Panc1 (cell line): ENCODE results near the gene MOB1B. TPM values are rescaled to one million over a fixed set of nuclear protein-coding genes. Genes with fewer than 3 reads are reported as not detected.

Source experiments
- ATAC-seq: fragments of 200-7000 bp; cut with Tn5 transposase; 2 replicates; pipeline ENCODE4 v1.9.1; 2020; ENCODE audit warnings: mild to moderate bottlenecking, moderate library complexity
- BruUV-seq: library from RNA; stranded (reverse); fragments of 400-500 nt; replicated peaks from 2 replicates; lab custom pipeline; 2021; lab: Mats Ljungman, UMichigan
- CTCF ChIA-PET: fragments of 300-600 bp; sonication (Branson Sonifier 250); formaldehyde crosslinking; loops from one replicate; lab custom pipeline; 2022; ENCODE audit warnings: antibody characterized with exemption; lab: Charles Lee
- POLR2A ChIA-PET: fragments of 300-600 bp; sonication (Branson Sonifier 250); formaldehyde crosslinking; loops from one replicate; lab custom pipeline; 2022; ENCODE audit warnings: antibody characterized with exemption; lab: Charles Lee
- DNase-seq: peaks from one replicate; pipeline ENCODE4 v3.0.0-alpha.2; 2010; ENCODE audit warnings: low read depth, low spot score
- H3K27ac ChIP-seq: 2 replicates; pipeline ENCODE4 v1.5.1; 2011; ENCODE audit warnings: mild to moderate bottlenecking, low read length, inconsistent platforms
- H3K27me3 ChIP-seq: fragments of 200-500 bp; sonication (Bioruptor generic); 2 replicates; pipeline ENCODE4 v1.6.0; 2014; ENCODE audit warnings: low read length, inconsistent platforms; ENCODE audit not compliant: control insufficient read depth, insufficient read depth
- H3K36me3 ChIP-seq: fragments of 200-500 bp; sonication (Bioruptor generic); 2 replicates; pipeline ENCODE4 v1.5.1; 2014; ENCODE audit warnings: inconsistent platforms, mild to moderate bottlenecking, low read length, moderate library complexity; ENCODE audit not compliant: control insufficient read depth, insufficient read depth
- H3K4me1 ChIP-seq: 2 replicates; pipeline ENCODE4 v1.5.1; 2011; ENCODE audit warnings: inconsistent platforms, mild to moderate bottlenecking, low read length, moderate library complexity; ENCODE audit not compliant: control insufficient read depth, insufficient read depth
- H3K4me3 ChIP-seq, 2 experiments: 2 replicates each; pipeline ENCODE4 v1.5.1; 2011 to 2012; ENCODE audit warnings: low read depth in 2 of 2, low read length in 2 of 2, mild to moderate bottlenecking in 2 of 2, inconsistent platforms in 1 of 2, moderate library complexity in 1 of 2
- H3K9me3 ChIP-seq: fragments of 200-500 bp; sonication (Bioruptor generic); 2 replicates; pipeline ENCODE4 v1.5.1; 2014; ENCODE audit warnings: low read depth, mild to moderate bottlenecking, inconsistent platforms, low read length, moderate library complexity; ENCODE audit not compliant: control insufficient read depth, insufficient read depth
- CTCF ChIP-seq: fragments of 450-650 bp; IDR thresholded peaks from 2 replicates; pipeline ENCODE4 v1.5.1; 2017; ENCODE audit warnings: mild to moderate bottlenecking
- POLR2AphosphoS5 ChIP-seq: IDR thresholded peaks from 2 replicates; pipeline ENCODE4 v1.6.1; 2012; ENCODE audit warnings: mild to moderate bottlenecking, low read depth, low read length, moderate library complexity
- REST ChIP-seq, 2 experiments: IDR thresholded peaks; 2 replicates each; pipeline ENCODE4 v1.6.1; 2011 to 2012; ENCODE audit warnings: low read depth in 2 of 2, control low read depth in 1 of 2, low read length in 1 of 2, mild to moderate bottlenecking in 1 of 2, moderate library complexity in 1 of 2; ENCODE audit not compliant: insufficient read depth in 1 of 2
- SIN3A ChIP-seq: IDR thresholded peaks from 2 replicates; pipeline ENCODE4 v1.6.1; 2012; ENCODE audit warnings: low read depth, mild to moderate bottlenecking, low read length, moderate library complexity, borderline replicate concordance; ENCODE audit not compliant: insufficient read depth
- TCF7L2 ChIP-seq: IDR thresholded peaks from 2 replicates; pipeline ENCODE4 v1.6.1; 2011; ENCODE audit warnings: mild to moderate bottlenecking, low read depth, low read length, inconsistent platforms
- in situ Hi-C: cut with HindIII; loops from 2 replicates; pipeline ENCODE4 v1.10.0; 2016; ENCODE audit warnings: low sequenced_read_pairs, low pct_unique_long_range_greater_than_20kb
- intact Hi-C: fragments of 100-400 bp; cut with micrococcal nuclease; formaldehyde crosslinking; loops from one replicate; pipeline ENCODE4 v1.10.0; 2022; ENCODE audit not compliant: unreplicated experiment
- total RNA-seq: library from RNA; stranded (reverse); gene quantifications from one replicate; pipeline ENCODE4 v1.2.1, GENCODE V29; 2021; ENCODE audit not compliant: unreplicated experiment

The MOB1B gene
- total RNA-seq, 1 experiment from 2014 or later = 20.1 TPM

GRCh38 chr4:70932984-70933383 lies 30.8 kb downstream of the MOB1B start:
- no peak for ATAC-seq
- Histone ChIP-seq H3K4me3 (no peak overlapping the region), H3K4me1 (no peaks in the 10 kb centered on the region), H3K27me3 (no peaks in the 10 kb centered on the region), H3K27ac (no peak overlapping the region), H3K36me3 (no peaks in the 10 kb centered on the region), H3K9me3 (no peaks in the 10 kb centered on the region; the same call in 1 of the 2 replicates)
- in situ Hi-C loops = no loop called here
- intact Hi-C loops = no loop called here
- TF ChIP-seq TCF7L2 = no peak
- no peak for TF ChIP-seq CTCF
- no peak for TF ChIP-seq POLR2AphosphoS5
- TF ChIP-seq REST (IDR thresholded peaks at IDR 0.05; ENCODE audit: insufficient read depth in 1 of 2, low read depth in 2 of 2, low read length in 1 of 2) = no peak
- no peak for TF ChIP-seq SIN3A
- no TSS peak for BruUV-seq
- ChIA-PET POLR2A (no interaction called here), CTCF (no interaction called here)
- DNase-seq = no peak

- H3K9me3 ChIP-seq = no peaks in the 10 kb centered on the region; the same call in 1 of the 2 replicates
- DNase-seq (no peak), ATAC-seq (no peak)
- H3K4me1 ChIP-seq = no peaks in the 10 kb centered on the region
- H3K27ac ChIP-seq = no peak overlapping the region
- CTCF ChIA-PET = no interaction called here
- TF ChIP-seq REST (IDR thresholded peaks at IDR 0.05; ENCODE audit: insufficient read depth in 1 of 2, low read depth in 2 of 2, low read length in 1 of 2) = no peak
- TF ChIP-seq SIN3A = no peak
- TF ChIP-seq POLR2AphosphoS5 = no peak
- TF ChIP-seq CTCF = no peak
- no peak for TF ChIP-seq TCF7L2
- in situ Hi-C loops (no loop called here), intact Hi-C loops (no loop called here)
- H3K36me3 ChIP-seq = no peaks in the 10 kb centered on the region
- H3K4me3 ChIP-seq = no peak overlapping the region
- POLR2A ChIA-PET = no interaction called here
- BruUV-seq = no TSS peak
- H3K27me3 ChIP-seq = no peaks in the 10 kb centered on the region
These were observed 33.0 kb downstream of the MOB1B start for GRCh38 chr4:70935038-70935695.
